GM18867 (cell line): ENCODE data around the gene MLC1.

ENCODE experiments used
- ATAC-seq: cut with Tn5 transposase; IDR thresholded peaks from one replicate; pipeline ENCODE4 v1.9.1; 2021; ENCODE audit warnings: mild to moderate bottlenecking, moderate library complexity; ENCODE audit not compliant: unreplicated experiment

The MLC1 gene

GRCh38 chr22:50039669-50040443 lies 45.4 kb downstream of the MLC1 start:
- no peak for ATAC-seq

GRCh38 chr22:50035976-50036724 lies 49.1 kb downstream of the MLC1 start:
- ATAC-seq: no peak

GRCh38 chr22:50035131-50035881 lies 49.9 kb downstream of the MLC1 start:
- ATAC-seq: no peak

- ATAC-seq: no peak
Measured at GRCh38 chr22:50034126-50035081, 50.8 kb downstream of the MLC1 start.

- ATAC-seq: no peak
Measured at GRCh38 chr22:50032941-50033601, 52.2 kb downstream of the MLC1 start.

- no peak for ATAC-seq
Measured at GRCh38 chr22:50032109-50032871, 52.9 kb downstream of the MLC1 start.

- no peak for ATAC-seq
Measured at GRCh38 chr22:50031189-50032091, 53.8 kb downstream of the MLC1 start.

- peak; percentile 65 for ATAC-seq
Measured at GRCh38 chr22:50030297-50031188, 54.7 kb downstream of the MLC1 start.

- ATAC-seq: no peak
Measured at GRCh38 chr22:50027639-50028537, 57.3 kb downstream of the MLC1 start.

GRCh38 chr22:50025993-50026392 lies 59.2 kb downstream of the MLC1 start:
- ATAC-seq: no peak

GRCh38 chr22:50022171-50022819 lies 62.9 kb downstream of the MLC1 start:
- no peak for ATAC-seq

GRCh38 chr22:50020606-50021005 lies 64.6 kb downstream of the MLC1 start:
- no peak for ATAC-seq

GRCh38 chr22:50019316-50019715 lies 65.9 kb downstream of the MLC1 start:
- ATAC-seq: no peak

- ATAC-seq: no peak
Measured at GRCh38 chr22:50018608-50019285, 66.5 kb downstream of the MLC1 start.

- no peak for ATAC-seq
Measured at GRCh38 chr22:50017701-50018224, 67.5 kb downstream of the MLC1 start.
